Measurements from ENCODE around the gene KRTAP10-9. TPM values are rescaled to one million over a fixed set of nuclear protein-coding genes. Genes with fewer than 3 reads are reported as not detected.

Gene KRTAP10-9
- polyA plus RNA-seq, 1 of the 3 experiments (the other 2 are of a cell fraction), result not detected

GRCh38 chr21:44581158-44581557 lies 45.7 kb upstream of the KRTAP10-9 start:
- 31% methylated on average over 3 of the region's 3 CpGs for WGBS (ENCODE audit: low lambda C conversion rate)
- no peaks in the 10 kb centered on the region for H3K9me3 ChIP-seq
- no peak for DNase-seq
- no peak overlapping the region for H3K9ac ChIP-seq
- H3K4me2 ChIP-seq, result no peak overlapping the region
- H3K27ac ChIP-seq (ENCODE audit: low read depth in 2 of 2, low read length in 1 of 2), result no peak overlapping the region
- POLR2A ChIA-PET, result no interaction called here
- TF ChIP-seq RAD21 (IDR thresholded peaks at IDR 0.05; ENCODE audit: low read length), result no peak
- CTCF ChIA-PET, result interaction anchor here (1.1 kb wide), 2 partner anchors 15 to 212 kb away, joined by 3 to 5 read pairs; no protein-coding TSS in a partner anchor
- no peak overlapping the region for H2AFZ ChIP-seq (ENCODE audit: low read depth)
- no peak overlapping the region for H3K4me3 ChIP-seq (ENCODE audit: low read depth in 2 of 2, low read length in 1 of 2)
- no peaks in the 10 kb centered on the region for H4K20me1 ChIP-seq (ENCODE audit: insufficient read depth)
- H3K79me2 ChIP-seq (ENCODE audit: insufficient read depth), result no peaks in the 10 kb centered on the region
- H3F3A ChIP-seq (replicated peaks; ENCODE audit: insufficient read depth), result no peaks in the 10 kb centered on the region
- H3K27me3 ChIP-seq (ENCODE audit: insufficient read depth), result peaks cover 8% of the 10 kb centered on the region; the same call in 1 of the 2 replicates
- peaks cover 0 to 10% of the 10 kb centered on the region in 2 experiments; a peak in 1 of 4 replicates for H3K4me1 ChIP-seq (ENCODE audit: control insufficient read depth in 1 of 2, insufficient read depth in 2 of 2, low read depth in 1 of 2, low read length in 1 of 2)
- no peaks in the 10 kb centered on the region for H3K9me2 ChIP-seq
- no peaks in the 10 kb centered on the region for H3K36me3 ChIP-seq (replicated peaks in 1 of 2; ENCODE audit: control insufficient read depth in 1 of 2, insufficient read depth in 2 of 2, low read length in 1 of 2)

GRCh38 chr21:44582055-44582454 lies 44.8 kb upstream of the KRTAP10-9 start:
- Histone ChIP-seq H2AFZ (ENCODE audit: low read depth) (no peak overlapping the region), H3K9ac (no peak overlapping the region), H3K27me3 (ENCODE audit: insufficient read depth) (peaks cover 6% of the 10 kb centered on the region; the same call in 1 of the 2 replicates), H3K4me3 (ENCODE audit: low read depth in 2 of 2, low read length in 1 of 2) (no peak overlapping the region; a peak in 1 of 4 replicates), H3K27ac (ENCODE audit: low read depth in 2 of 2, low read length in 1 of 2) (no peak overlapping the region), H3F3A (replicated peaks; ENCODE audit: insufficient read depth) (no peaks in the 10 kb centered on the region), H3K9me2 (no peaks in the 10 kb centered on the region), H3K36me3 (replicated peaks in 1 of 2; ENCODE audit: control insufficient read depth in 1 of 2, insufficient read depth in 2 of 2, low read length in 1 of 2) (no peaks in the 10 kb centered on the region), H3K9me3 (no peaks in the 10 kb centered on the region), H4K20me1 (ENCODE audit: insufficient read depth) (no peaks in the 10 kb centered on the region), H3K4me1 (ENCODE audit: control insufficient read depth in 1 of 2, insufficient read depth in 2 of 2, low read depth in 1 of 2, low read length in 1 of 2) (peaks cover 0 to 10% of the 10 kb centered on the region in 2 experiments; a peak in 1 of 4 replicates), H3K4me2 (no peak overlapping the region), H3K79me2 (ENCODE audit: insufficient read depth) (no peaks in the 10 kb centered on the region)
- no peak for TF ChIP-seq POLR2AphosphoS5 (IDR thresholded peaks at IDR 0.05; ENCODE audit: low read depth, low read length)
- TF ChIP-seq GATA2 (CRISPR knock-in tag; IDR thresholded peaks at IDR 0.05), result peak; percentile 22; the same call in 1 of the 2 replicates
- no peak for TF ChIP-seq EZH2phosphoT487 (IDR thresholded peaks at IDR 0.05; ENCODE audit: borderline replicate concordance, low read depth)
- peak; percentile 52; the same call in 1 of the 2 replicates for TF ChIP-seq MXI1 (IDR thresholded peaks at IDR 0.05; ENCODE audit: low read depth, low read length)
- CTCF ChIA-PET, result no interaction called here
- 3% methylated on average over 10 of the region's 15 CpGs for WGBS (ENCODE audit: low lambda C conversion rate)
- no peak for DNase-seq
- POLR2A ChIA-PET, result no interaction called here

- ChIA-PET POLR2A (no interaction called here), CTCF (interaction anchor here (2.5 kb wide), 1 partner anchor 210 kb away, joined by 8 read pairs; no protein-coding TSS in a partner anchor)
- Histone ChIP-seq H3K36me3 (replicated peaks in 1 of 2; ENCODE audit: control insufficient read depth in 1 of 2, insufficient read depth in 2 of 2, low read length in 1 of 2) (no peaks in the 10 kb centered on the region), H3K9me2 (no peaks in the 10 kb centered on the region), H2AFZ (ENCODE audit: low read depth) (no peak overlapping the region), H4K20me1 (ENCODE audit: insufficient read depth) (no peaks in the 10 kb centered on the region), H3F3A (replicated peaks; ENCODE audit: insufficient read depth) (no peaks in the 10 kb centered on the region), H3K4me3 (ENCODE audit: low read depth in 2 of 2, low read length in 1 of 2) (no peak overlapping the region), H3K79me2 (ENCODE audit: insufficient read depth) (no peaks in the 10 kb centered on the region), H3K4me2 (no peak overlapping the region), H3K9ac (no peak overlapping the region), H3K4me1 (ENCODE audit: control insufficient read depth in 1 of 2, insufficient read depth in 2 of 2, low read depth in 1 of 2, low read length in 1 of 2) (peaks cover 0 to 10% of the 10 kb centered on the region in 2 experiments; a peak in 1 of 4 replicates), H3K27me3 (ENCODE audit: insufficient read depth) (no peaks in the 10 kb centered on the region; the same call in 1 of the 2 replicates), H3K27ac (ENCODE audit: low read depth in 2 of 2, low read length in 1 of 2) (no peak overlapping the region), H3K9me3 (no peaks in the 10 kb centered on the region)
- TF ChIP-seq IRF3 (IDR thresholded peaks at IDR 0.05; ENCODE audit: low read depth, low read length) (no peak), ZBTB33 (IDR thresholded peaks at IDR 0.05; ENCODE audit: borderline replicate concordance, low read depth) (no peak), RAD21 (IDR thresholded peaks at IDR 0.05; ENCODE audit: low read length) (no peak), JUND (IDR thresholded peaks at IDR 0.05) (no peak), POLR2AphosphoS5 (IDR thresholded peaks at IDR 0.05; ENCODE audit: low read depth, low read length) (no peak), TEAD4 (IDR thresholded peaks at IDR 0.05; ENCODE audit: borderline replicate concordance, insufficient read depth) (no peak), MEF2A (IDR thresholded peaks at IDR 0.05; ENCODE audit: borderline replicate concordance, low read depth) (no peak), GABPA (IDR thresholded peaks at IDR 0.05; ENCODE audit: low read depth) (no peak), ELF1 (IDR thresholded peaks at IDR 0.05) (no peak), EZH2phosphoT487 (IDR thresholded peaks at IDR 0.05; ENCODE audit: borderline replicate concordance, low read depth) (no peak), NFIC (IDR thresholded peaks at IDR 0.05; ENCODE audit: borderline replicate concordance) (no peak), YY1 (IDR thresholded peaks at IDR 0.05; ENCODE audit: low read depth) (no peak), SMC3 (IDR thresholded peaks at IDR 0.05; ENCODE audit: low read depth, low read length) (no peak)
- WGBS (ENCODE audit: low lambda C conversion rate), result under 1% methylated on average over 11 of the region's 11 CpGs
- DNase-seq, result no peak
These were observed 43.6 kb upstream of the KRTAP10-9 start for GRCh38 chr21:44583089-44583799.
